Endodermal cell (in vitro differentiated cells): Measurements from ENCODE around the gene CCDC34. TPM values are rescaled to one million over a fixed set of nuclear protein-coding genes. Genes with fewer than 3 reads are reported as not detected.

Experiments
- DNase-seq: peaks from one replicate; pipeline ENCODE4 v3.0.0-alpha.2; 2017
- H3K27ac ChIP-seq: 2 replicates; pipeline ENCODE4 v1.5.1; 2013; ENCODE audit warnings: mild to moderate bottlenecking, low read depth, low read length, moderate library complexity
- H3K27me3 ChIP-seq: 2 replicates; pipeline ENCODE4 v1.6.1; 2013; ENCODE audit warnings: mild to moderate bottlenecking, low read length, moderate library complexity; ENCODE audit not compliant: insufficient read depth, control insufficient read depth, poor library complexity, severe bottlenecking
- H3K36me3 ChIP-seq: 2 replicates; pipeline ENCODE4 v1.7.0; 2013; ENCODE audit warnings: mild to moderate bottlenecking, low read length, moderate library complexity; ENCODE audit not compliant: control insufficient read depth, insufficient read depth
- H3K4me1 ChIP-seq: one replicate; pipeline ENCODE4 v1.7.0; 2013; ENCODE audit warnings: low read length; ENCODE audit not compliant: control insufficient read depth, insufficient read depth
- H3K4me3 ChIP-seq: 2 replicates; pipeline ENCODE4 v1.5.1; 2013; ENCODE audit warnings: mild to moderate bottlenecking, low read length, moderate library complexity
- H3K9ac ChIP-seq: 2 replicates; pipeline ENCODE4 v1.6.1; 2013; ENCODE audit warnings: mild to moderate bottlenecking, low read length, moderate library complexity; ENCODE audit not compliant: poor library complexity, severe bottlenecking; ENCODE audit errors: extremely low read depth
- H3K9me3 ChIP-seq: 2 replicates; pipeline ENCODE4 v1.6.1; 2013; ENCODE audit warnings: mild to moderate bottlenecking, low read length, moderate library complexity; ENCODE audit not compliant: control insufficient read depth
- H3K27ac Mint-ChIP-seq: 2 replicates; pipeline ENCODE4 v1.8.0; 2020; ENCODE audit warnings: mixed read lengths
- H3K27me3 Mint-ChIP-seq: 2 replicates; pipeline ENCODE4 v1.8.0; 2021; ENCODE audit warnings: mild to moderate bottlenecking, mixed read lengths; ENCODE audit not compliant: insufficient read depth
- H3K36me3 Mint-ChIP-seq: 2 replicates; pipeline ENCODE4 v1.8.0; 2020; ENCODE audit warnings: low read depth, mixed read lengths
- H3K4me1 Mint-ChIP-seq: 2 replicates; pipeline ENCODE4 v1.8.0; 2020; ENCODE audit warnings: mixed read lengths
- H3K4me3 Mint-ChIP-seq: 2 replicates; pipeline ENCODE4 v1.8.0; 2020; ENCODE audit warnings: mild to moderate bottlenecking, moderate library complexity, mixed read lengths
- H3K9me3 Mint-ChIP-seq: 2 replicates; pipeline ENCODE4 v1.8.0; 2020; ENCODE audit warnings: mild to moderate bottlenecking, mixed read lengths
- WGBS, 2 experiments: methylation state at CpG; one replicate each; pipeline versions ENCODE4 v1.1.5 to v1.1.7; 2013; ENCODE audit warnings: missing lambda C conversion rate in 2 of 2, mixed read lengths in 1 of 2; ENCODE audit not compliant: insufficient coverage in 1 of 2, insufficient read length in 1 of 2; 5-methylcytosine and 5-hydroxymethylcytosine counted together
- total RNA-seq, 2 donors: library from RNA; stranded (reverse); fragmentation: NEBNext Ultra II Directional in 1 of 2; extraction: Animal tissue kit (Norgen Biotek cat#: 25700) in 1 of 2; gene quantifications; 2 replicates in 1 of 2; 3 replicates in 1 of 2; pipeline ENCODE4 v1.2.1, GENCODE V29; 2021
- TF ChIP-seq, protein P1 (sequence below): fragments of 200-600 bp; sonication (generic); conservative IDR thresholded peaks from 2 replicates; pipeline ENCODE4 v1.5.0; 2021; ENCODE audit warnings: antibody characterized with exemption, mild to moderate bottlenecking

The CCDC34 gene
- total RNA-seq, 2 donors from 2014 or later, result 26.2 to 38.1 TPM

DNA sequence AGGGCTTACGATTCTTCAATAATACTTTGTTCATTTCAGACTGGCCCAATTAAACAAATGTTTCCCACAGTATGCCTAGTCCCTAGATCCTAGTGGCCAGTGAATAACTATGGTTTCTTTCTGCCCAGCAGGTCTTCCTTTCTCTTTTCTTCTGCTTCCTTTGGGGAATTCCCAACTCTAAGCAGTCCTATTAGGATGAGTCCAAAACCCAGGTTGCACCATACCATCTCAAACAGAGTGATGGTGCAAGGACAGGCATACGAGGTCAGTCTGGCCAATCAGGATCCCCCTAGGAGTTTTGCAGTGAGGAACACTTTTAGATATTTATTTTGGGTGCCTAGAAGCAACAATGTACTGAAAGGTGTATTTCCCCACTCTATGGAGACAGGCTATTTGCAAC lies 41.4 kb upstream of the CCDC34 start:
- H3K4me1 ChIP-seq, result peaks cover 4% of the 10 kb centered on the region
- TF ChIP-seq, protein P1, sequence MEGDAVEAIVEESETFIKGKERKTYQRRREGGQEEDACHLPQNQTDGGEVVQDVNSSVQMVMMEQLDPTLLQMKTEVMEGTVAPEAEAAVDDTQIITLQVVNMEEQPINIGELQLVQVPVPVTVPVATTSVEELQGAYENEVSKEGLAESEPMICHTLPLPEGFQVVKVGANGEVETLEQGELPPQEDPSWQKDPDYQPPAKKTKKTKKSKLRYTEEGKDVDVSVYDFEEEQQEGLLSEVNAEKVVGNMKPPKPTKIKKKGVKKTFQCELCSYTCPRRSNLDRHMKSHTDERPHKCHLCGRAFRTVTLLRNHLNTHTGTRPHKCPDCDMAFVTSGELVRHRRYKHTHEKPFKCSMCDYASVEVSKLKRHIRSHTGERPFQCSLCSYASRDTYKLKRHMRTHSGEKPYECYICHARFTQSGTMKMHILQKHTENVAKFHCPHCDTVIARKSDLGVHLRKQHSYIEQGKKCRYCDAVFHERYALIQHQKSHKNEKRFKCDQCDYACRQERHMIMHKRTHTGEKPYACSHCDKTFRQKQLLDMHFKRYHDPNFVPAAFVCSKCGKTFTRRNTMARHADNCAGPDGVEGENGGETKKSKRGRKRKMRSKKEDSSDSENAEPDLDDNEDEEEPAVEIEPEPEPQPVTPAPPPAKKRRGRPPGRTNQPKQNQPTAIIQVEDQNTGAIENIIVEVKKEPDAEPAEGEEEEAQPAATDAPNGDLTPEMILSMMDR, result no peak
- no peak overlapping the region for H3K27ac Mint-ChIP-seq
- peaks cover 12% of the 10 kb centered on the region for H3K4me1 Mint-ChIP-seq
- no peak overlapping the region for H3K4me3 ChIP-seq
- no peak for DNase-seq
- no peaks in the 10 kb centered on the region for H3K27me3 Mint-ChIP-seq
- no peak overlapping the region for H3K9ac ChIP-seq
- H3K36me3 ChIP-seq, result peaks cover 74% of the 10 kb centered on the region
- no peaks in the 10 kb centered on the region for H3K9me3 Mint-ChIP-seq
- no peaks in the 10 kb centered on the region for H3K9me3 ChIP-seq
- H3K36me3 Mint-ChIP-seq, result peaks cover 13% of the 10 kb centered on the region
- no peak overlapping the region for H3K27ac ChIP-seq
- no peak overlapping the region for H3K4me3 Mint-ChIP-seq
- WGBS, 2 experiments, result 83 to 97% methylated on average over 2 of the region's 2 CpGs
- no peaks in the 10 kb centered on the region for H3K27me3 ChIP-seq

- H3K27me3 ChIP-seq, result no peaks in the 10 kb centered on the region
- no peak overlapping the region for H3K4me3 Mint-ChIP-seq
- peaks cover 19% of the 10 kb centered on the region for H3K36me3 Mint-ChIP-seq
- peaks cover 4% of the 10 kb centered on the region for H3K27me3 Mint-ChIP-seq
- TF ChIP-seq, protein P1, result no peak
- no peak overlapping the region for H3K9ac ChIP-seq
- no peak overlapping the region for H3K4me3 ChIP-seq
- no peaks in the 10 kb centered on the region for H3K9me3 Mint-ChIP-seq
- no peak overlapping the region for H3K27ac Mint-ChIP-seq
- H3K4me1 ChIP-seq, result peaks cover 4% of the 10 kb centered on the region
- no peak overlapping the region for H3K27ac ChIP-seq
- H3K36me3 ChIP-seq, result peaks cover 66% of the 10 kb centered on the region
- 98 to 100% methylated on average over 1 to 2 of the region's 2 CpGs for WGBS, 2 experiments
- peaks cover 15% of the 10 kb centered on the region for H3K4me1 Mint-ChIP-seq
- DNase-seq, result no peak
- no peaks in the 10 kb centered on the region for H3K9me3 ChIP-seq
Observed at GRCh38 chr11:27403195-27403594, 40.2 kb upstream of the CCDC34 start.

DNA sequence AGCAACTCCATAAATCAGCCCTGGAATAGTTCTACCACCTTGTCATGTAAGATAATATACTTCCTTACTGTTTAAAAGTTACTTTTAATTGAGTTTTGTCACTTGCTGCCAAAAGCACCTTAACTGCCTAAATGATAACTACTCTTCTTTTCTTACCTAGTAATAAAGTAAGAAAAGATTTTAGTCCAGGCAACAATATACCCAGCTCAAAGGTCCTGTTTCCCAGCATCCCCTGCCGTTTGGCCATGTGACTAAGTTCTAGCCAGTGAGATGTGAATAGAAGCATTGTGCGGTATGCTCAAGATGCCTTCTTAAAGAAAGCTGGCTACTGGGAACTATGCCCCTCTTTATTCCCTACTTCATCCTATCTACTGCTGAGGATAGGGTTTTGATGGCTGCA lies 39.4 kb upstream of the CCDC34 start:
- Mint-ChIP-seq H3K9me3 (no peaks in the 10 kb centered on the region), H3K4me3 (no peak overlapping the region), H3K36me3 (peaks cover 21% of the 10 kb centered on the region), H3K27me3 (peaks cover 7% of the 10 kb centered on the region), H3K4me1 (peaks cover 21% of the 10 kb centered on the region), H3K27ac (no peak overlapping the region)
- 97 to 100% methylated on average over 1 to 2 of the region's 2 CpGs for WGBS, 2 experiments
- peaks cover 4% of the 10 kb centered on the region for H3K4me1 ChIP-seq
- H3K4me3 ChIP-seq, result no peak overlapping the region
- DNase-seq, result no peak
- H3K27ac ChIP-seq, result no peak overlapping the region
- H3K36me3 ChIP-seq, result peaks cover 60% of the 10 kb centered on the region
- TF ChIP-seq, protein P1, result no peak
- H3K27me3 ChIP-seq, result no peaks in the 10 kb centered on the region
- H3K9me3 ChIP-seq, result no peaks in the 10 kb centered on the region
- no peak overlapping the region for H3K9ac ChIP-seq
